Measurements from ENCODE around the gene SEMA3A. TPM values are rescaled to one million over a fixed set of nuclear protein-coding genes. Genes with fewer than 3 reads are reported as not detected.

Gene SEMA3A
- total and polyA plus RNA-seq, 7 donors = 0.05 to 0.79 (median 0.32) TPM

DNA sequence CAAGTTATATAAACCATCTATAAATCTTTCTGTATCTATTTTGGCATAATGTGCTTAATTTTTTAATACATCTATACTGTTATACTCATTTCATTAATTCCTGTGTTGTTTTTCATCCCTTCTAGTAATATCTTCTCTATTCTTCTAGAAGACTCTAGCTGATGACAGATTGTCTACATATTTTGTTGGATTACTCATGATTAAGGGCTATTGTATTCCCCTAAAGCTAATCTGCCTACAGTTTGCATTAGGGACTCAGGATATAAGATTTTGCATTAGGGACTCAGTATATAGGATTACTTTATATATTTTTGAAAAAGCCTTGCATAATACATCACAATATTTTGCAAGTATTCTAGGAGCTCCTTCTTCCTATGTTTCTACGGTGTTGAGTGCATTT is 8.3 kb upstream of the SEMA3A start:
- H3K27me3 ChIP-seq (ENCODE audit: insufficient read depth in 3 of 3, low read length in 2 of 3) = no peaks in the 10 kb centered on the region
- H3K27ac ChIP-seq = no peak overlapping the region
- DNase-seq = no peak
- no peak for ATAC-seq
- H3K36me3 ChIP-seq (ENCODE audit: insufficient read depth in 1 of 2, low read depth in 1 of 2) = no peaks in the 10 kb centered on the region
- TF ChIP-seq CTCF (IDR thresholded peaks at IDR 0.05) = no peak
- WGBS, 3 donors = 88 to 95% (median 93%) methylated on average over 1 of the region's 1 CpG
- intact Hi-C loops (cut with DNase I) = no loop called here
- H3K9me3 ChIP-seq = no peaks in the 10 kb centered on the region
- no peak overlapping the region for H3K4me3 ChIP-seq
- no peaks in the 10 kb centered on the region for H3K4me1 ChIP-seq

GRCh38 chr7:84200859-84201258 is 6.3 kb upstream of the SEMA3A start:
- no peak overlapping the region for H3K27ac ChIP-seq
- H3K4me1 ChIP-seq = no peaks in the 10 kb centered on the region
- no peaks in the 10 kb centered on the region for H3K27me3 ChIP-seq (ENCODE audit: insufficient read depth in 3 of 3, low read length in 2 of 3)
- DNase-seq = no peak
- no peak for ATAC-seq
- no peaks in the 10 kb centered on the region for H3K36me3 ChIP-seq (ENCODE audit: insufficient read depth in 1 of 2, low read depth in 1 of 2)
- 63 to 71% (median 71%) methylated on average over 3 of the region's 3 CpGs for WGBS, 3 donors
- no peaks in the 10 kb centered on the region for H3K9me3 ChIP-seq
- no peak for TF ChIP-seq CTCF (IDR thresholded peaks at IDR 0.05)
- H3K4me3 ChIP-seq = no peak overlapping the region
- intact Hi-C loops (cut with DNase I) = no loop called here

DNA sequence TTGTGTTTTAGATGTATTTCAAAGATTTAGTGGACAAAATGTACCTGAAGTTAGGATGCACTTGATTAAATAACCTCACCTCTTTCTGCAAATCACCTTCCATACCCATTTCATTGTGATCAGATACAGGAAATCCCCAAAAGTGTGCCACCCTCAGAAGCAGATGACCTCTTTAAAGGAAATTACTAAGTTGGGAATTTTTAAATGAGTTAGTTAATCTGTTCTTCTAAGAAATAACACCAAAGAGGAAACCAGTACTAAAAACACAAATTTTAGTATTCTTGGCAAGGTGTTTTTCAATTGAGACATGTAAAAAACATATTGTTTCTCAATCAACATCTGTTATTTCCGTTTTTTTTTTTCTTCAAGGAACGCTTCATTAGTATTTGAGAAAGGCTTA is 4.6 kb upstream of the SEMA3A start:
- Histone ChIP-seq H3K9me3 (no peaks in the 10 kb centered on the region), H3K27me3 (ENCODE audit: insufficient read depth in 3 of 3, low read length in 2 of 3) (no peaks in the 10 kb centered on the region), H3K4me3 (no peak overlapping the region), H3K27ac (no peak overlapping the region), H3K4me1 (no peaks in the 10 kb centered on the region), H3K36me3 (ENCODE audit: insufficient read depth in 1 of 2, low read depth in 1 of 2) (no peaks in the 10 kb centered on the region)
- WGBS, 3 donors = 53 to 54% (median 53%) methylated on average over 2 of the region's 2 CpGs
- DNase-seq = no peak
- TF ChIP-seq CTCF (IDR thresholded peaks at IDR 0.05) = no peak
- no peak for ATAC-seq
- intact Hi-C loops (cut with DNase I) = no loop called here

GRCh38 chr7:84196084-84196503 is 1.5 kb upstream of the SEMA3A start:
- WGBS, 3 donors = 25 to 33% (median 25%) methylated on average over 3 to 4 of the region's 4 CpGs
- TF ChIP-seq CTCF (IDR thresholded peaks at IDR 0.05) = no peak
- Histone ChIP-seq H3K27ac (no peak overlapping the region), H3K4me3 (peak overlapping the region; percentile 51), H3K36me3 (ENCODE audit: insufficient read depth in 1 of 2, low read depth in 1 of 2) (no peaks in the 10 kb centered on the region), H3K4me1 (no peaks in the 10 kb centered on the region), H3K9me3 (no peaks in the 10 kb centered on the region), H3K27me3 (ENCODE audit: insufficient read depth in 3 of 3, low read length in 2 of 3) (no peaks in the 10 kb centered on the region)
- intact Hi-C loops (cut with DNase I) = no loop called here
- DNase-seq = no peak
- ATAC-seq = peak in 1 of 4 donors; percentile 41

DNA sequence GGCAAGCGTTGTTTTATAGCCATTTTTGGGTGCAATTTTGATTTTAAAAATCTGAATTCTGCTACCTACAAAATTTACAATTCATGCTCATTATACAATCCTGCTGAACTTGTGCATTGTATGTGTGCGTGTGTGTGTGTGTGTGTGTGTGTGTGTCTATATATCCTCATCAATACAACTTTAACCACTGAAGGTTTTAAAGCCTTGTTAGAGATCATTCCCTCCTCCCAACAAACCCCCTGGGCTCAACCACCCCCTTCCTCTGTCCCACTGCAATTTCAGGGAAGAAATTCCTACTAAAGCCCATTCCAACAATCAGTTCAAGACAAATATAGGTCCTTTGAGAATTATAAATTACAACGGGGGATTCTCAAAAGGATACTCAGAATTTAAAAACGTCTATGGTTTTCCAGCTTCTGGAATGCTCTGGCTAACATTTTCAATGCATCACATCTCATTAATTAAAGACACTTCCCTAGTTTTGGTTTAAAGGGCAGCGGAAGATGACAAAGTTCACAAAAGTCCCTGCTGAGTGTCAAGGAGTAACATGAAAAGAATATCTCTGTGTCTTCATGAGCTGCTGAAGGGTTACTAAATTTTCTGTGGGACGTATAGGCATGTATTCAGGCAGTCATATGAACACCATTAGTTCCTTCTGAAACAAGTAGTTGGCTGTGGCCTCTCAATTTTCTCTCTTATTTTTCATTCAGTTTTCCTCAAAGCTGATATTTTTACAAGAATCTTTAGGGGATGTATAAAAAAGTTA is 889 bp upstream of the SEMA3A start:
- no peak for ATAC-seq
- Histone ChIP-seq H3K9me3 (no peaks in the 10 kb centered on the region), H3K4me3 (peak overlapping the region; percentile 51), H3K27ac (no peak overlapping the region), H3K36me3 (ENCODE audit: insufficient read depth in 1 of 2, low read depth in 1 of 2) (no peaks in the 10 kb centered on the region), H3K4me1 (no peaks in the 10 kb centered on the region), H3K27me3 (ENCODE audit: insufficient read depth in 3 of 3, low read length in 2 of 3) (no peaks in the 10 kb centered on the region)
- intact Hi-C loops (cut with DNase I) = no loop called here
- no peak for TF ChIP-seq CTCF (IDR thresholded peaks at IDR 0.05)
- DNase-seq = no peak
- WGBS, 3 donors = 17 to 28% (median 18%) methylated on average over 6 of the region's 6 CpGs

Measured in psoas muscle (tissue), 8 donors.